Tibial artery (tissue), 4 donors: ENCODE data around the gene HPS1.

Experiments
- DNase-seq, 2 donors: peaks; one replicate each; pipeline ENCODE4 v3.0.0-alpha.2; 2019
- H3K27ac ChIP-seq, 2 donors: fragments of 200-600 bp; sonication (generic) in 1 of 2; 1 replicate in 1 of 2; 2 replicates in 1 of 2; pipeline ENCODE4 v1.5.1; 2018 to 2019; ENCODE audit warnings: mild to moderate bottlenecking in 1 of 2
- H3K27me3 ChIP-seq, 2 donors: fragments of 200-600 bp; sonication (generic) in 1 of 2; one replicate each; pipeline versions ENCODE4 v1.5.1 to v1.6.0; 2016 to 2019
- H3K36me3 ChIP-seq, 3 donors: fragments of 200-600 bp; sonication (generic) in 2 of 3; one replicate each; pipeline ENCODE4 v1.5.1; 2016 to 2019; ENCODE audit warnings: mild to moderate bottlenecking in 2 of 3
- H3K4me1 ChIP-seq, 4 donors: fragments of 200-600 bp; sonication (generic) in 2 of 4; 1 replicate in 3 of 4; 2 replicates in 1 of 4; pipeline ENCODE4 v1.5.1; 2016 to 2019
- H3K4me3 ChIP-seq, 2 donors: fragments of 200-600 bp; sonication (generic) in 1 of 2; 1 replicate in 1 of 2; 2 replicates in 1 of 2; pipeline ENCODE4 v1.5.1; 2018 to 2019; ENCODE audit warnings: mild to moderate bottlenecking in 2 of 2
- H3K9me3 ChIP-seq, 3 donors: fragments of 200-600 bp; sonication (generic) in 1 of 3; one replicate each; pipeline ENCODE4 v1.5.1; 2016 to 2019
- CTCF ChIP-seq, 2 experiments: fragments of 200-600 bp in 1 of 2; fragments of 450-650 bp in 1 of 2; IDR thresholded peaks; one replicate each; pipeline ENCODE4 v1.5.1; 2017 to 2019; ENCODE audit warnings: antibody characterized with exemption in 2 of 2, mild to moderate bottlenecking in 1 of 2, moderate library complexity in 1 of 2
- intact Hi-C: fragments of 100-400 bp; cut with DNase I; formaldehyde crosslinking; loops from one replicate; pipeline ENCODE4 v1.15.0; 2023; ENCODE audit warnings: low total_unique reads

The HPS1 gene

DNA sequence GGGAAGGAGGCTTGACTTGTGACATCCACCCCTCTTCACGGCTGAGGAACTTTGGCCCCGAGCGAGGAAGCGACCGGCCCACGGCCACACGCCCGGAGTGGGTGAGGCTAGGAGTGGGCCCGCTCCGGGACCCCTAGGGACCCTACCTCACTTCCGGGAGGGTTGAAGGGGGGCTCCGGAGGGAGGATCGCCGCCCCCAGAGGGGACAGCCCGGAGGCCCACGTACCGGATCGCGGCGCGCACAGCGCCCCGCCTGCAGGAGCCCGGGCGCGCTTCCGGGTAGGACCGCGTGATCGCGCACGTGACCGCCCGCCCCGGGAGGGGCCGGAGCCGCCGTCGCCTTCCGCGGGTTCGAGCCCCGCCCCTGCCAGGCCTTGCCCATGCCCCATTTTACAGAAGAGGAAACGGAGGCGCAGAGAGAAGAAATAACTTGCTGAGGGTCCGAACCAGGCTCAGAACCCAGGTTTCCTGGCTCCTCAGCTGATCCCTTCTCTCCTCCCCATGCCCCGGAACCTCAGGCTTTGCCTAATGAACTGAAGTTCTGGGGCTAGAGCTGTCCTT, at the start of gene HPS1:
Gene HPS1, minus strand, starts transcription at position 275 of the 561 bp plus-strand sequence. CDS start 3,695 bp downstream, outside the sequence.
- H3K27ac ChIP-seq = peak within 1 kb of the TSS; percentile 84 to 92
- peak; percentile 78 to 90 for DNase-seq
- no peaks in the 10 kb centered on the region for H3K27me3 ChIP-seq
- peak within 1 kb of the TSS; percentile 67 to 76 for H3K4me3 ChIP-seq
- H3K36me3 ChIP-seq = peaks cover 13 to 33% (median 16%) of the 10 kb centered on the region in 3 donors
- intact Hi-C loops = no loop called here
- peaks cover 0 to 27% (median 13%) of the 10 kb centered on the region in 4 donors for H3K4me1 ChIP-seq
- no peaks in the 10 kb centered on the region for H3K9me3 ChIP-seq
- peak in 1 of 2 experiments; percentile 4 for TF ChIP-seq CTCF (IDR thresholded peaks at IDR 0.05)

GRCh38 chr10:98492763-98493162, 46.0 kb upstream of the HPS1 start:
- intact Hi-C loops = no loop called here
- Histone ChIP-seq H3K9me3 (peaks cover 0 to 12% (median 8%) of the 10 kb centered on the region in 3 donors), H3K36me3 (no peaks in the 10 kb centered on the region), H3K4me1 (no peaks in the 10 kb centered on the region), H3K4me3 (no peak overlapping the region), H3K27ac (no peak overlapping the region), H3K27me3 (no peaks in the 10 kb centered on the region)
- DNase-seq = no peak
- TF ChIP-seq CTCF (IDR thresholded peaks at IDR 0.05) = no peak

DNA sequence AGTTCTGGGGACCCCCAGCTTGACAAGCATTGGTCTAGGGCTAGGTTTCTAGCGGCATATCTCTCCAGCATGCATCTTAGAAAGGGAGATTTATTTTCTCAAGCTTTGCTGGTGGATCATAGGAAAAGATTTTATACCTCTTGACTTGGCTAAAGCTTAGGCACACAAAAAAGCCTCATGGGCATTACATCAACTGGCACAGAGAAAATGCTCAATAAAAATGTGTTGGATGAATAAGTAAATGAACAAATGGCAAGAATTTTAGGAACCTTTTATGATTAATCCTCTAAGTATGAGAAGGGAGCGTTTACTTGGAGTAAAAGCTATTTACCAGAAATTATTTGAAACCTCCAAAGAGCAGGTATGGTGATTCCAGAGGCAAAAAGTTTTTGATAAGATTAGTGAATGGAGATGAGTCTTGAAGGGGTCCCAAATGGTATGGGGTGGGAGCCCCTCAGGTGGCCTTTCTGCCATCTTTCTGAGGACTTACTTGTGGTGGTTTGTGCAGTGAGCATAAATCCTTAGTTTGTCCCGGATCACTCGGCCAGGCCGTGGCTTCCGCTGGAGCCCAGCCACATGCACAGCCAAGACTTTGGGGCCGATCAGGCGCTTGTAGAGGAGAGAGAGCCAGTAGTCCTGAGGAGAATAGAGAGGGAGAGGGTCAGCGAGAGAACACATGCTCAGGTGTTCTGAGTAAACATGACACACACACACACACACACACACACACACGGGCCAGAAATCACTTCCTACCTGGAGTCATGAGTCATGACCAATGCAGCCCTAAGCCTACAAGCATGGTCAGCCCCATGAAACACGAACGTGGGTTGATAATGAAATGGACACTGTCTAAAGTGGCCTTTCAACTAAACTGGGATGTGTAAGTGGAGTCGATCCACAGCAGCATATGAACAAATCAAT, 43.1 kb upstream of the HPS1 start:
- intact Hi-C loops = no loop called here
- peaks cover 0 to 1% (median 0%) of the 10 kb centered on the region in 3 donors for H3K9me3 ChIP-seq
- no peak for TF ChIP-seq CTCF (IDR thresholded peaks at IDR 0.05)
- no peak for DNase-seq
- H3K4me3 ChIP-seq = no peak overlapping the region
- H3K36me3 ChIP-seq = no peaks in the 10 kb centered on the region
- H3K4me1 ChIP-seq = no peaks in the 10 kb centered on the region
- H3K27ac ChIP-seq = no peak overlapping the region
- H3K27me3 ChIP-seq = no peaks in the 10 kb centered on the region

- Histone ChIP-seq H3K9me3 (no peaks in the 10 kb centered on the region), H3K27me3 (no peaks in the 10 kb centered on the region), H3K4me1 (no peaks in the 10 kb centered on the region), H3K4me3 (no peak overlapping the region), H3K27ac (no peak overlapping the region), H3K36me3 (no peaks in the 10 kb centered on the region)
- TF ChIP-seq CTCF (IDR thresholded peaks at IDR 0.05) = no peak
- intact Hi-C loops = no loop called here
- peak in 1 of 2 donors; percentile 56 for DNase-seq
These were observed 42.1 kb upstream of the HPS1 start for GRCh38 chr10:98488669-98489430.

GRCh38 chr10:98487649-98488048, 40.9 kb upstream of the HPS1 start:
- Histone ChIP-seq H3K4me3 (no peak overlapping the region), H3K27me3 (no peaks in the 10 kb centered on the region), H3K4me1 (no peaks in the 10 kb centered on the region), H3K27ac (no peak overlapping the region), H3K9me3 (no peaks in the 10 kb centered on the region), H3K36me3 (no peaks in the 10 kb centered on the region)
- TF ChIP-seq CTCF (IDR thresholded peaks at IDR 0.05) = no peak
- DNase-seq = no peak
- intact Hi-C loops = no loop called here
